ENCODE results near the gene ALX3.

GRCh38 chr1:110083866-110084226, 13.4 kb upstream of the ALX3 start:
- TF ChIP-seq YY1 (IDR thresholded peaks at IDR 0.05; ENCODE audit: insufficient read depth, insufficient read length) (no peak), ZNF274 (IDR thresholded peaks at IDR 0.05; ENCODE audit: low read depth, low read length) (no peak), SUZ12 (IDR thresholded peaks at IDR 0.05; ENCODE audit: extremely low read depth, insufficient read depth, insufficient read length) (peak; percentile 68)

All from NT2/D1 (cell line).